B cell (primary cell): ENCODE data around the gene LYRM7. TPM values are rescaled to one million over a fixed set of nuclear protein-coding genes. Genes with fewer than 3 reads are reported as not detected.

ENCODE experiments used
- ATAC-seq: fragments of 200-7000 bp; cut with Tn5 transposase; one replicate; pipeline ENCODE4 v1.10.0; 2021; ENCODE audit warnings: low read depth, mild to moderate bottlenecking, moderate number of reproducible peaks, moderate library complexity
- CTCF ChIA-PET: fragments of 350-600 bp; sonication (Branson Sonifier 250); formaldehyde crosslinking; loops from one replicate; lab custom pipeline; 2021; ENCODE audit warnings: antibody characterized with exemption, inconsistent platforms; lab: Charles Lee
- POLR2A ChIA-PET: fragments of 350-600 bp; sonication (Branson Sonifier 250); formaldehyde crosslinking; loops from one replicate; lab custom pipeline; 2021; ENCODE audit warnings: antibody characterized with exemption; lab: Charles Lee
- DNase-seq: peaks from one replicate; pipeline ENCODE4 v3.0.0; 2013
- H2AFZ ChIP-seq: 2 replicates; pipeline ENCODE4 v1.6.1; 2012; ENCODE audit warnings: mild to moderate bottlenecking, low read depth, low read length; ENCODE audit not compliant: insufficient read depth, poor library complexity, severe bottlenecking
- H3K27ac ChIP-seq, 2 donors: 1 replicate in 1 of 2; 2 replicates in 1 of 2; pipeline ENCODE4 v1.5.1; 2012 to 2013; ENCODE audit warnings: low read length in 2 of 2, mild to moderate bottlenecking in 2 of 2, moderate library complexity in 1 of 2
- H3K27me3 ChIP-seq, 4 experiments: fragments of 200-600 bp in 1 of 4; sonication (generic) in 1 of 4; replicated peaks in 1 of 4; 1 replicate in 2 of 4; 2 replicates in 2 of 4; pipeline versions ENCODE4 v1.6.1 to v1.7.0; 2013 to 2016; ENCODE audit warnings: low read length in 3 of 4, mild to moderate bottlenecking in 2 of 4, mixed read lengths in 1 of 4, moderate library complexity in 1 of 4; ENCODE audit not compliant: insufficient read depth in 4 of 4, control insufficient read depth in 3 of 4; ENCODE audit errors: control extremely low read depth in 1 of 4
- H3K36me3 ChIP-seq, 2 experiments: replicated peaks in 1 of 2; 1 replicate in 1 of 2; 2 replicates in 1 of 2; pipeline versions ENCODE4 v1.6.1 to v1.7.1; 2013; ENCODE audit warnings: low read length in 1 of 2; ENCODE audit not compliant: insufficient read depth in 2 of 2, control insufficient read depth in 1 of 2; ENCODE audit errors: control extremely low read depth in 1 of 2, extremely low read depth in 1 of 2
- H3K4me1 ChIP-seq, 2 donors: fragments of 200-600 bp in 1 of 2; sonication (generic) in 1 of 2; 1 replicate in 1 of 2; 2 replicates in 1 of 2; pipeline versions ENCODE4 v1.5.1 to v1.6.1; 2013 to 2017; ENCODE audit warnings: low read length in 2 of 2; ENCODE audit not compliant: control insufficient read depth in 2 of 2, insufficient read depth in 2 of 2
- H3K4me2 ChIP-seq: replicated peaks from 2 replicates; pipeline ENCODE3; 2012; ENCODE audit warnings: mild to moderate bottlenecking, low read depth, low read length; ENCODE audit not compliant: poor library complexity, severe bottlenecking
- H3K4me3 ChIP-seq, 5 experiments: fragments of 200-600 bp in 1 of 5; sonication (generic) in 1 of 5; 1 replicate in 3 of 5; 2 replicates in 2 of 5; pipeline versions ENCODE4 v1.5.1 to v1.7.0; 2011 to 2016; ENCODE audit warnings: low read length in 4 of 5, mild to moderate bottlenecking in 4 of 5, low read depth in 2 of 5, control low read depth in 1 of 5, moderate library complexity in 1 of 5; ENCODE audit not compliant: insufficient read depth in 1 of 5; ENCODE audit errors: control extremely low read depth in 1 of 5, extremely low read depth in 1 of 5
- H3K79me2 ChIP-seq: fragments of 200-600 bp; sonication (generic); one replicate; pipeline ENCODE4 v1.6.0; 2016; ENCODE audit warnings: low read length; ENCODE audit not compliant: control insufficient read depth, insufficient read depth
- H3K9ac ChIP-seq: fragments of 200-600 bp; sonication (generic); 2 replicates; pipeline ENCODE4 v1.6.1; 2017; ENCODE audit warnings: mild to moderate bottlenecking, low read length, moderate library complexity
- H3K9me3 ChIP-seq, 3 donors: one replicate each; pipeline versions ENCODE4 v1.6.1 to v1.7.1; 2013; ENCODE audit warnings: low read length in 2 of 3; ENCODE audit not compliant: control insufficient read depth in 2 of 3, insufficient read depth in 1 of 3; ENCODE audit errors: control extremely low read depth in 1 of 3
- H4K20me1 ChIP-seq: 2 replicates; pipeline ENCODE4 v1.6.0; 2012; ENCODE audit warnings: mild to moderate bottlenecking, low read length; ENCODE audit not compliant: insufficient read depth, control insufficient read depth, poor library complexity, severe bottlenecking
- H3K27ac Mint-ChIP-seq: one replicate; pipeline ENCODE4 v1.8.0; 2021; ENCODE audit warnings: mixed read lengths
- H3K27me3 Mint-ChIP-seq: one replicate; pipeline ENCODE4 v1.8.0; 2021; ENCODE audit warnings: mixed read lengths
- H3K4me1 Mint-ChIP-seq: one replicate; pipeline ENCODE4 v1.8.0; 2021; ENCODE audit warnings: mixed read lengths
- H3K4me3 Mint-ChIP-seq: one replicate; pipeline ENCODE4 v1.8.0; 2021; ENCODE audit warnings: mixed read lengths
- H3K9me3 Mint-ChIP-seq: one replicate; pipeline ENCODE4 v1.8.0; 2022; ENCODE audit warnings: mixed read lengths; ENCODE audit not compliant: insufficient read depth
- EZH2 ChIP-seq: IDR thresholded peaks from 2 replicates; pipeline ENCODE4 v1.6.1; 2012; ENCODE audit warnings: borderline replicate concordance, low read depth, mild to moderate bottlenecking, moderate library complexity, low read length; ENCODE audit not compliant: insufficient read depth, poor library complexity, severe bottlenecking
- WGBS: methylation state at CpG from one replicate; pipeline ENCODE4 v1.1.5; 2013; ENCODE audit warnings: missing lambda C conversion rate; ENCODE audit not compliant: insufficient coverage; 5-methylcytosine and 5-hydroxymethylcytosine counted together
- intact Hi-C: fragments of 100-400 bp; cut with micrococcal nuclease; formaldehyde crosslinking; loops from one replicate; pipeline ENCODE4 v1.10.0; 2022
- polyA plus RNA-seq: library from polyadenylated mRNA; depleted of rRNA; stranded (reverse); fragments of >200 nt; gene quantifications from 2 replicates; pipeline ENCODE4 v1.2.3, GENCODE V29; 2012
- total RNA-seq, 2 donors: library from RNA; stranded (reverse); fragments of 120-200 nt in 1 of 2; gene quantifications; 1 replicate in 1 of 2; 2 replicates in 1 of 2; pipeline versions ENCODE4 v1.2.3 to v1.2.4, GENCODE V29; 2013 to 2022
- TF ChIP-seq, protein P1 (sequence below): fragments of 200-600 bp; IDR thresholded peaks from one replicate; pipeline ENCODE4 v1.8.0; 2022; ENCODE audit warnings: antibody characterized with exemption, mild to moderate bottlenecking

The LYRM7 gene
- total and polyA plus RNA-seq, 2 donors (not counting 1 experiment from before 2014, with no cell fraction given): 2.7 to 12.3 TPM

DNA sequence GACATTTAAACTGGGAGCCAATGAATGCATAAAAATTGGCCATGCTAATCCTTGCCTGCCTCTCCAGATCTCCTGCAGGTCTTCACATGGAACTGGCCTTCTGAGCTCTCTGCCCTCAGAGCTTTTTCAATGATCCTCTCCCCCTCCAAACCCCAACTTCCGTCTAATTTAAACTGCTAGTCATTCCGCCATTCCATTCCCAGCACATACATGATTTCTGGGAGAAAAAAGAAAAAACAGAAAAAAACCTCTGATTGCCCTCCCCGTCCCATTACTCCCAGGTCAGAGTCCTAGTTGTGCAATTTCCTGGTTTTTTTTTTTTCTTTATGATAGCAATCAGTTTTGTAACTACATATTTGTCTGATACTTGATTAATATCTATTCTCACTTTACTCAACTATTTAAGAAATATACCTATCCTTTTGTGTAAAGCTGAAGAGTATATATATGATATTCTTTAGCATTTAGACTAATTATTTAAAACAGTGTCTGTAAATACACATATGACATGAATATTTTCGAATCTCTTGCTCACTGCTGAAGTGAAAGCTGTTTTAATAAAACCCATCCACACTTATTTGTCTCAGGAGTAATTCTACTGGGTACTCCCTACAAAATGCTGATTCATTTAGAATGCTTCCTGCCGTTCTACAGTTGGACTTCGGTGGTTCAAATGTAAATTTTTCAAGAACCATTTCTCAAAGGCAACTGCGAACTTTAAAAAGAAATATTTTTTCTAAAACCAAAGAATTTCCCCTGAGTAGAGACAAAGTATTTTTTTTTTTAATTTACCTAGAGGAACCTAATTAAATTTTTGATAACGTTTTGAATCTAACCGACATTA is 7.2 kb upstream of the LYRM7 start:
- H3K27me3 Mint-ChIP-seq: no peaks in the 10 kb centered on the region
- peak overlapping the region; percentile 90 for H3K4me3 Mint-ChIP-seq
- intact Hi-C loops: loop anchor here (1.0 to 10.0 kb wide), 3 partner anchors 102 to 471 kb away; partner anchors contain the start of gene RAPGEF6
- ChIA-PET POLR2A (interaction anchor here (0.6 to 1.4 kb wide), 4 partner anchors 62 to 211 kb away, joined by 3 to 4 read pairs (median 3); no protein-coding TSS in a partner anchor), CTCF (interaction anchor here (0.7 to 2.8 kb wide), 9 partner anchors 86 to 252 kb away, joined by 3 to 34 read pairs (median 4); no protein-coding TSS in a partner anchor)
- Histone ChIP-seq H3K4me3 (peak overlapping the region; percentile 16 to 96 (median 70)), H3K27me3 (no peaks in the 10 kb centered on the region), H3K27ac (peak overlapping the region; percentile 82 to 92), H3K36me3 (peaks cover 12 to 36% of the 10 kb centered on the region in 2 experiments), H3K9me3 (no peaks in the 10 kb centered on the region), H2AFZ (no peak overlapping the region), H3K4me1 (peaks cover 15 to 20% of the 10 kb centered on the region in 2 donors), H3K79me2 (peaks cover 45% of the 10 kb centered on the region), H3K9ac (peak overlapping the region; percentile 94), H4K20me1 (peaks cover 23% of the 10 kb centered on the region), H3K4me2 (peak overlapping the region; percentile 74)
- no peaks in the 10 kb centered on the region for H3K9me3 Mint-ChIP-seq
- peaks cover 43% of the 10 kb centered on the region for H3K4me1 Mint-ChIP-seq
- ATAC-seq: no peak
- TF ChIP-seq, protein P1, sequence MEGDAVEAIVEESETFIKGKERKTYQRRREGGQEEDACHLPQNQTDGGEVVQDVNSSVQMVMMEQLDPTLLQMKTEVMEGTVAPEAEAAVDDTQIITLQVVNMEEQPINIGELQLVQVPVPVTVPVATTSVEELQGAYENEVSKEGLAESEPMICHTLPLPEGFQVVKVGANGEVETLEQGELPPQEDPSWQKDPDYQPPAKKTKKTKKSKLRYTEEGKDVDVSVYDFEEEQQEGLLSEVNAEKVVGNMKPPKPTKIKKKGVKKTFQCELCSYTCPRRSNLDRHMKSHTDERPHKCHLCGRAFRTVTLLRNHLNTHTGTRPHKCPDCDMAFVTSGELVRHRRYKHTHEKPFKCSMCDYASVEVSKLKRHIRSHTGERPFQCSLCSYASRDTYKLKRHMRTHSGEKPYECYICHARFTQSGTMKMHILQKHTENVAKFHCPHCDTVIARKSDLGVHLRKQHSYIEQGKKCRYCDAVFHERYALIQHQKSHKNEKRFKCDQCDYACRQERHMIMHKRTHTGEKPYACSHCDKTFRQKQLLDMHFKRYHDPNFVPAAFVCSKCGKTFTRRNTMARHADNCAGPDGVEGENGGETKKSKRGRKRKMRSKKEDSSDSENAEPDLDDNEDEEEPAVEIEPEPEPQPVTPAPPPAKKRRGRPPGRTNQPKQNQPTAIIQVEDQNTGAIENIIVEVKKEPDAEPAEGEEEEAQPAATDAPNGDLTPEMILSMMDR: no peak
- no peak for TF ChIP-seq EZH2
- DNase-seq: no peak
- WGBS: 21% methylated on average over 3 of the region's 9 CpGs
- H3K27ac Mint-ChIP-seq: peak overlapping the region; percentile 90
